ENCODE measurements around the gene CATSPER1. TPM values are rescaled to one million over a fixed set of nuclear protein-coding genes. Genes with fewer than 3 reads are reported as not detected.

The CATSPER1 gene
- polyA plus RNA-seq, 1 of the 3 experiments (the other 2 are of a cell fraction) = 2.2 TPM

- TF ChIP-seq REST (IDR thresholded peaks at IDR 0.05; ENCODE audit: low read depth, low read length) (no peak), RFX5 (IDR thresholded peaks at IDR 0.05; ENCODE audit: low read length) (no peak), SMC3 (IDR thresholded peaks at IDR 0.05; ENCODE audit: low read depth, low read length) (no peak), PBX3 (IDR thresholded peaks at IDR 0.05) (no peak), USF2 (IDR thresholded peaks at IDR 0.05; ENCODE audit: borderline replicate concordance, low read depth, low read length) (no peak), RCOR1 (IDR thresholded peaks at IDR 0.05; ENCODE audit: low read length) (no peak)
These were observed 18.2 kb downstream of the CATSPER1 start (continued) for GRCh38 chr11:66008095-66008467.

GRCh38 chr11:66007201-66007634 is 19.1 kb downstream of the CATSPER1 start:
- H2AFZ ChIP-seq (ENCODE audit: low read depth) = no peak overlapping the region
- CTCF ChIA-PET = interaction anchor here (1.9 kb wide), 1 partner anchor 15 kb away, joined by 8 read pairs; no protein-coding TSS in a partner anchor
- peaks cover 6 to 10% of the 10 kb centered on the region in 2 experiments; a peak in 2 of 4 replicates for H3K4me1 ChIP-seq (ENCODE audit: control insufficient read depth in 1 of 2, insufficient read depth in 2 of 2, low read depth in 1 of 2, low read length in 1 of 2)
- peaks cover 41% of the 10 kb centered on the region for H3F3A ChIP-seq (replicated peaks; ENCODE audit: insufficient read depth)
- H3K4me2 ChIP-seq = no peak overlapping the region
- POLR2A ChIA-PET = interaction anchor here (1.0 to 1.6 kb wide), 2 partner anchors 28 to 38 kb away, joined by 3 to 6 read pairs; no protein-coding TSS in a partner anchor
- no peak overlapping the region for H3K9ac ChIP-seq
- no peaks in the 10 kb centered on the region for H4K20me1 ChIP-seq (ENCODE audit: insufficient read depth)
- H3K9me2 ChIP-seq = no peaks in the 10 kb centered on the region
- H3K4me3 ChIP-seq (ENCODE audit: low read depth in 2 of 2, low read length in 1 of 2) = no peak overlapping the region
- no peak overlapping the region for H3K27ac ChIP-seq (ENCODE audit: low read depth in 2 of 2, low read length in 1 of 2)
- WGBS (ENCODE audit: low lambda C conversion rate) = 91% methylated on average over 4 of the region's 5 CpGs
- DNase-seq = peak; percentile 20
- H3K9me3 ChIP-seq = no peaks in the 10 kb centered on the region
- peaks cover 29% of the 10 kb centered on the region for H3K79me2 ChIP-seq (ENCODE audit: insufficient read depth)
- peaks cover 18% of the 10 kb centered on the region in 2 experiments for H3K36me3 ChIP-seq (replicated peaks in 1 of 2; ENCODE audit: control insufficient read depth in 1 of 2, insufficient read depth in 2 of 2, low read length in 1 of 2)
- H3K27me3 ChIP-seq (ENCODE audit: insufficient read depth) = no peaks in the 10 kb centered on the region
- TF ChIP-seq TCF12 (IDR thresholded peaks at IDR 0.05) = no peak
- TF ChIP-seq ZBTB33 (IDR thresholded peaks at IDR 0.05; ENCODE audit: borderline replicate concordance, low read depth) = no peak
- TF ChIP-seq YY1 (IDR thresholded peaks at IDR 0.05; ENCODE audit: low read depth) = no peak
- no peak for TF ChIP-seq TAF1 (IDR thresholded peaks at IDR 0.05; ENCODE audit: borderline replicate concordance, low read depth, low read length)
- TF ChIP-seq GABPA (IDR thresholded peaks at IDR 0.05; ENCODE audit: low read depth) = no peak
- TF ChIP-seq IRF3 (IDR thresholded peaks at IDR 0.05; ENCODE audit: low read depth, low read length) = no peak
- no peak for TF ChIP-seq ELF1 (IDR thresholded peaks at IDR 0.05)
- TF ChIP-seq RXRA (IDR thresholded peaks at IDR 0.05; ENCODE audit: borderline replicate concordance, low read depth) = no peak
- TF ChIP-seq RFX5 (IDR thresholded peaks at IDR 0.05; ENCODE audit: low read length) = no peak
- no peak for TF ChIP-seq RAD21 (IDR thresholded peaks at IDR 0.05; ENCODE audit: low read length)
- TF ChIP-seq USF1 (IDR thresholded peaks at IDR 0.05; ENCODE audit: borderline replicate concordance, low read depth) = no peak
- TF ChIP-seq MEF2A (IDR thresholded peaks at IDR 0.05; ENCODE audit: borderline replicate concordance, low read depth) = no peak
- TF ChIP-seq SMC3 (IDR thresholded peaks at IDR 0.05; ENCODE audit: low read depth, low read length) = no peak
- TF ChIP-seq CTCF (IDR thresholded peaks at IDR 0.05) = no peak
- no peak for TF ChIP-seq TEAD4 (IDR thresholded peaks at IDR 0.05; ENCODE audit: borderline replicate concordance, insufficient read depth)
- no peak for TF ChIP-seq MAX (IDR thresholded peaks at IDR 0.05; ENCODE audit: low read depth)

Measured in SK-N-SH (cell line).